ENCODE results near the gene MOCS1.
A peak's percentile ranks its signal among the peaks of the same experiment; 100 is the strongest.

MOCS1 gene

DNA sequence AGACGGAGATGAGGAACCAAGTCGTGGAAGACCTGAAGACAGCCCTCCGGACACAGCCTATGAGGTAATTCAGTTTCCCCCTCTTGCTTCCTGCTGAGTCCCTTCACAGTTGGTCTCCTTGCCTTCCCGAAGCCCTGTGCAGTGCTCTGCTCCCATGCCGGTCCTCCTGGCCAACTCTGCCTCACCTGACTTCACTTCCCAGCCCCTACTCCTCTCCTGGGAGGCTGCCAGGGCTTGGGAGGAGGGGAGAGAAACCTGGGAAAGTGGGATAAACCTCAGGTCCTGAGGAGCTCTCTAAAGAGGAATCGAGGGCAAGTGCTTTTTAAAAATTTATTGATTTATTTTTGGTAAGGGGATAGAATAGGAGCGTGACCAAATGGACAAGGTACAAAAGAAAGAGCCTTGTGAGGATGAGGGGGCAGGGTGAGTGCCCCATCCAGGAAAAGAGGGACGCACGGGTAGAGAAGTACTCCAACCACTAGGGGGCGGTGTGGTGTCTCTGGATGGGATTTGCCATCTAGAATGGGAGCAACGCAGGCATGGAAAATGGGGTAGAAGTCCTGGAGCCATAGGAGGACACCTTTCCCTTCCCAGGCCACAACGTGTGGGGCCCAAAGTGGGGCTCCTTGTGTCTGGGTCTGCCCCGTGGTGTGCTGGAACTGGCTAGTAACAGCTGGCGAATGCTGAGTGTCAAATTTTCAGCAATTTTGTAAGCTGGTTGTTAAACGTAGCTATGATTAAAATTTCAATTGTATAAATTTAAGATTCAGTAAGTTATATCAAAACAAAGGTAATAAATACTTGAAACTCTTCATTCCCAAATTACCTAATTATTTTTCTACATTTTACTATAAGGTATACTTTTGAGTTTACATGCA is 69.0 kb downstream of the MOCS1 start:
- DNase-seq = peak; percentile 10 to 55

DNA sequence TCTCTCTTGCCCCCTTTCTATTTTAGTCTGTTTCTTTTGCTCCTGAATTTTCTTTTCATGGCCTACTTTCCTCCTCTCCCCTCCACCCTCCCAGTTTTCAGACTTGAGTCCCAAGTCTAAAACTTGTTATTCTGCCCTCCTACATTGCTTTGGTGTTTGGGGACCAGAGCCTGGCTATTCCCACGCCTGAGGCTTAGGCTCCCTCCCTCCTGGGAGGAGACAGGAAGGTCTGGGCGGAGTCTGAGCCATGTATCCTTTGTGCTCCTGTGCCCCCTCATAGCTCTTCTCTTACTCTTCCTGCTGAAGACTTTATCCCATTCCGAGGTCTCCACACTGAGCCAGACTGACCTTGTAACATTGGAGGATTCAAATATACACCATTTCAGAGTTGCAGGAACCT is 72.6 kb downstream of the MOCS1 start:
- DNase-seq = no peak

DNA sequence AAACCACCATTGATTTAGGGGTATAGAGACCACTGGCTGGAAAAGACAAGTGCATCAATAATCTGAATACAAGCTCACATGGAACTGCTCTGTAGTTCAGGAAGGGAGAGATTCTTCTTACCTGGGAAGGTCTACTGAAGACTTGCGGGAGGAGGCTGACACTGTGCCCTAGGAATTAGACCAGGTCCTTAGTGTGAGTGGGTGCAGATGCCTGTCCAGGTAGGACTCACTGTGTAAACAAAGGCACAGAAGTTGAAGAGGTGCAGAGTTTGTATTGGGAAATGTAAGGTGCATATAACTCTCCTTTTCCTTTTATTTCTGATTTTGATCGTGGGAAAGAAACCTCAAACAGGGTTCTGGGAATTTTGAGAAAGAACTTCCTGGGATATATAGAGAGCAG is 75.2 kb downstream of the MOCS1 start:
- DNase-seq = no peak

DNA sequence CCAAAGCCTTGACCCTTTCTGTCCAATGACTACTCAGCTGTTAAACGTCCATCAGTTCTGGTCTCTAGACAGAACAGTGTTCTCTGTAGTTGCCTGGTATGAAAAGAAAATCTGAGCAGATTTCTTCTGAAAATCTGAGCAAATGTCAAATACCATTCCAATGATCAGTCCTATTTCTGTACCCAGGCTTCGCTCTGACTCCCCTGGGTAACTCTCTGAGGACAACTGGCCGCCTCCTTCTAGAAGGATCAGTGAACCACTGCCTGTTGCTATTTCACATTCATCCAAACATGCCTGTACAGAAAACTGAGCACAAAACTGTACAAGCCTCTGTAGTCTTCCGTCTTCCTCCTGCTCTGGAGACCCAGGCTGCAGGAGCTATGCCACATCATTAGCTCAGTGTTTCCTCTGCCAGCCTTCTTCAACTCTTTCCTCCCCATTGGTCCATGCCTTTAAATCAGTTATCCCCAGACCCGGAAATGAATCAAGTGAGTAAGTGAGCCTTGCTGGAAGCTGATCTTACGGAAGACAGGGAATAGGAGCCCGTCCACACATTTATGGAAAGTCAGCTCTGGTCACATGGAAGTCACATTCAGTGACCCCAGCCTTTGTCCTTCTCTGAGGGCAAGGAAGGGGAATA is 78.8 kb downstream of the MOCS1 start:
- DNase-seq = no peak
